PFSK-1 (cell line): ENCODE data around the gene BNIP1.

Experiments used
- FOXP2 ChIP-seq: optimal IDR thresholded peaks from 2 replicates; pipeline ENCODE3; 2011; ENCODE audit warnings: borderline replicate concordance, control low read depth, inconsistent platforms; ENCODE audit not compliant: insufficient read depth; ENCODE audit errors: extremely low read length, extremely low read depth
- POLR2AphosphoS5 ChIP-seq: IDR thresholded peaks from 2 replicates; pipeline ENCODE4 v1.6.1; 2012; ENCODE audit warnings: low read depth, mild to moderate bottlenecking, control low read depth, low read length, moderate library complexity
- SIN3A ChIP-seq: IDR thresholded peaks from 2 replicates; pipeline ENCODE4 v1.6.1; 2012; ENCODE audit warnings: mild to moderate bottlenecking, low read length, moderate library complexity, borderline replicate concordance; ENCODE audit not compliant: insufficient read depth
- TAF1 ChIP-seq: IDR thresholded peaks from 2 replicates; pipeline ENCODE4 v1.6.1; 2012; ENCODE audit warnings: low read length, control low read depth, borderline replicate concordance; ENCODE audit not compliant: insufficient read depth
- TF ChIP-seq, protein P1 (sequence below), 2 experiments: IDR thresholded peaks; 2 replicates each; pipeline versions ENCODE4 v1.6.1 to v1.8.0; 2011 to 2012; ENCODE audit warnings: low read depth in 2 of 2, low read length in 2 of 2, control low read depth in 1 of 2, inconsistent platforms in 1 of 2, mild to moderate bottlenecking in 1 of 2, moderate library complexity in 1 of 2; ENCODE audit not compliant: insufficient read depth in 1 of 2

Gene BNIP1

DNA sequence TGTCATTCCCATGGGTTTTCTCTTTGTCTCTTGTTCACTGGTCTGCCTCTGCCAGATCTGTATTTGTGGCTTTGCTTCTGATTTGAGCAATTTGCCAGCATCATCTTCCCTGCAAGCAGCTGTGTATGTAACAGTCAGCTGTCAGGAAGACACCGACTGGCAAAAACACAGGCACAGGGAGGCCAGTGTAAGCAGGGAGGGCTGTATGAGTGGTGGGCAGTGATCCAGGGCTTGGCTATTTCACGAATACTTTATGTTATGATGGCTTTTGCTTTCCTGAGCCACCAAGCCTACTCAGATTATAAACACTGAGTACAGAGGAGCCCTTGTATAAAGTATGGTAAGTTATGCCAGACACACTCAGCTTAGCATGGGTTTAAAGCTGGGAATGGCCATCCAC is 11.6 kb downstream of the BNIP1 start:
- no peak for TF ChIP-seq TAF1
- TF ChIP-seq SIN3A = no peak

DNA sequence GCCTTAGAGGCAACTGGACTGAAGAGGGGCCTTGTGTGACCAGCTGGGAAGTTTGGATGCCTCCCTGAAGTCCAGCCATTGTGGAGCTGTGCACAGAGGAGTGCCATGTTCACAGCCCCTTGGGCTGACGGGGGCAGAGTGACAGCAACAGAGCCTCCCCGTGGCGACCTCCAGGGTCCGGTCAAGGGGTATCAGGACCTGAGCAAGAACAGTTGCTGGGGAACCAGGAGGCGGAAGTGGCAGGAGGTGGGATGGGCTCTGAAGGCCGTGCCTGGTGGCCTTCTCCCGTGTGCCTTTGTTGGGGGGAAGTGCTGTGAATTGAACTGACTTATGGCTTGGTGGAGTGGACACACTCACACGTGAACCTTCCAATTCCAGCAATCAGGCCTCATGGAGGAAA is 14.0 kb downstream of the BNIP1 start:
- TF ChIP-seq, protein P1, sequence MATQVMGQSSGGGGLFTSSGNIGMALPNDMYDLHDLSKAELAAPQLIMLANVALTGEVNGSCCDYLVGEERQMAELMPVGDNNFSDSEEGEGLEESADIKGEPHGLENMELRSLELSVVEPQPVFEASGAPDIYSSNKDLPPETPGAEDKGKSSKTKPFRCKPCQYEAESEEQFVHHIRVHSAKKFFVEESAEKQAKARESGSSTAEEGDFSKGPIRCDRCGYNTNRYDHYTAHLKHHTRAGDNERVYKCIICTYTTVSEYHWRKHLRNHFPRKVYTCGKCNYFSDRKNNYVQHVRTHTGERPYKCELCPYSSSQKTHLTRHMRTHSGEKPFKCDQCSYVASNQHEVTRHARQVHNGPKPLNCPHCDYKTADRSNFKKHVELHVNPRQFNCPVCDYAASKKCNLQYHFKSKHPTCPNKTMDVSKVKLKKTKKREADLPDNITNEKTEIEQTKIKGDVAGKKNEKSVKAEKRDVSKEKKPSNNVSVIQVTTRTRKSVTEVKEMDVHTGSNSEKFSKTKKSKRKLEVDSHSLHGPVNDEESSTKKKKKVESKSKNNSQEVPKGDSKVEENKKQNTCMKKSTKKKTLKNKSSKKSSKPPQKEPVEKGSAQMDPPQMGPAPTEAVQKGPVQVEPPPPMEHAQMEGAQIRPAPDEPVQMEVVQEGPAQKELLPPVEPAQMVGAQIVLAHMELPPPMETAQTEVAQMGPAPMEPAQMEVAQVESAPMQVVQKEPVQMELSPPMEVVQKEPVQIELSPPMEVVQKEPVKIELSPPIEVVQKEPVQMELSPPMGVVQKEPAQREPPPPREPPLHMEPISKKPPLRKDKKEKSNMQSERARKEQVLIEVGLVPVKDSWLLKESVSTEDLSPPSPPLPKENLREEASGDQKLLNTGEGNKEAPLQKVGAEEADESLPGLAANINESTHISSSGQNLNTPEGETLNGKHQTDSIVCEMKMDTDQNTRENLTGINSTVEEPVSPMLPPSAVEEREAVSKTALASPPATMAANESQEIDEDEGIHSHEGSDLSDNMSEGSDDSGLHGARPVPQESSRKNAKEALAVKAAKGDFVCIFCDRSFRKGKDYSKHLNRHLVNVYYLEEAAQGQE (IDR thresholded peaks at IDR 0.05; ENCODE audit: insufficient read depth in 1 of 2, low read depth in 2 of 2, low read length in 2 of 2) = no peak
- no peak for TF ChIP-seq POLR2AphosphoS5
- no peak for TF ChIP-seq SIN3A
- no peak for TF ChIP-seq FOXP2
- TF ChIP-seq TAF1 = no peak

DNA sequence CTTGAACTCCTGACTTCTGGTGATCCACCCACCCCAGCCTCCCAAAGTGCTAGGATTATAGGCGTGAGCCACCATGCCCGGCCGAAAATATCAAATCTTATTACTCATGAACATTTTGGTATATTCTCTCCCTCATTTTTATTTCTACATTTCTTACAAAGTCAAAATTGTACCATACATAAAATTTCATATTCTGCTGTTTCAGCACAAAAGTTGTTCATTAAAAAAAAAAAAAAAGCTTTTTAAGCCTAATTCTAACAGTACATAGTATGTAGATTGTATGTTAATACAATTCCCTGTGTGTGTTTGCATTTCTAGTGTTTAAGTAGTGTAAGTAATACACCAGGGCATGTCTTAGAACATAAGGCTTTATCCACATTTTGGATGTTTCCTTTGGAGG is 14.9 kb downstream of the BNIP1 start:
- TF ChIP-seq FOXP2 (no peak), SIN3A (no peak), TAF1 (no peak), POLR2AphosphoS5 (no peak)
- TF ChIP-seq, protein P1 (IDR thresholded peaks at IDR 0.05; ENCODE audit: insufficient read depth in 1 of 2, low read depth in 2 of 2, low read length in 2 of 2) = no peak

DNA sequence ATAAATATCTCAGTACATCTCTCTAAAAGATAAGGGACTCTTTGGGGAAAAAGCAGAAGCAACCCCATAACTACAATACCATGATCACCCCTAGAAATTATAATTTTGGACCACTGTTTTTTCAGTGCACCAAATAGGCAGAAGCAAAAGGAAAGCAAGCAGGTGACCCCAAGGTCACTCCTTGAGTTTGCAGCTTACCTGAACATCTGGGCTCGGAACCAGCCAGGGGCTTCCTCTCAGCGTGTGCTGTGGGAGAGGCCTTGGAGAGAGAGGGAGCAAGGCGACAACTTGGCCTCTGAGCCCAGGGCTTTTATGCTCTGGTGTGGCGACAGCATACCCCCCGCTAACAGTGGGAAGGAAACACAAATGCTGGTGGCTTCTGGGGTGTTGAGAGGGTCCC is 16.8 kb downstream of the BNIP1 start:
- TF ChIP-seq TAF1 = no peak

DNA sequence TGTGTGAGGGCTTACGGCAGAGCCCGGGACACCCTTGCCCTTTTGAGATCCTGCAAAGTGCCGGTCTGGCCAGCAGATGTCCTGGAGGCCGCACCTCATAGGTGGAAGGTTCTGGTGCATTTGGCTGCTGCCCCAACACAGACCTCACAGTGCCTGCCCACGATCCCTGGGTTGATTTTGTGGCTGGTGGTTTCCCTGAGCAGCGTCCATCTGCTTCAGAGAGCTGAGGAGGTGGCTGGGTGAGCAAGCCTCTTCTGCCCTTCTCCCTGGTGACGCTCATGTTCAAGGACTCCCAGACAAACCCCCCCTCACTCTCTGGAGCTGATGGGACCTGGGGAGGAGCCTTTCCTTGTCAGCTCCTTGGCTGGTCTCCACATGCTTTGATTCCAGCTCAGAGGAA is 18.9 kb downstream of the BNIP1 start:
- TF ChIP-seq TAF1 (no peak), FOXP2 (no peak), POLR2AphosphoS5 (no peak)
- TF ChIP-seq, protein P1 (IDR thresholded peaks at IDR 0.05; ENCODE audit: insufficient read depth in 1 of 2, low read depth in 2 of 2, low read length in 2 of 2) = no peak

DNA sequence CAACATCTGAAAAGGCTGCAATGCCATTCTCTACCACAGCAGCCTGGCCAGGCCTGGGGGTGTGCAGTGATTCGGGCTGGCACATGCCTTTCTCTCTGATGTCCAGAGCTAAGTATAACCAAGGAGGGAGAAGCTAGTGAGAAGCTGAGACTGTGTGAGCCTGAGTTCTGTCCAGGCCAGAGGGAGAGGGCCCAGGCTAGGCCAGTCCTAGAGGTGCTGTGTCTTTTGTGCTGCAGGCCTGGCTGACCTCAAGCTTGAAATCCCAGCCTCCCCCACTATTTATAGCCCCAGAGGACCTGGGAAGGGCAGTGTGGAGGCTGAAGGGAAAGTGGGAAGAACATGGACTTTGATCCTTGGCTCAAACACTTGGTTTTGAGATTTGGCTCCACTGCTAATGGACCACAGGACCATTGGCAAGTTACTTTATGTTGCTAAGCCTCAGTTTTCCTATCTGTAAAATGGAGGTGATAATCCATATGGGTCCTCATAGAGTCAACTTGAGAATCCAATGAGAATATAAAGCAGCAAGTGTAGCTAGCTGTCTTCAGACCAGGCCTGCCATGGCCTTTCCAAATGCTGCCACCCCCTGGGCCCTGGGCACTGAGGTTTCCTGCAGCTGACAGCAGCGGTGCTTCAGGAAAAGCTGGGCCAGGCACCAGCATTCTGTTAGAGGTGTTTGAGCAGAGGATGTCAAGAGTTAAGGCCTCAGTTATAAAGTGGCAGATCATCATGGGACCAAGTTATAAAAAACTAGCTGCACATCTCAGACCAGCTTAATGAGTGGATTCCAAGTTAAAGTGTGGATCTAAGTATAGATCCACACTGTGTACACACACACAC is 21.1 kb downstream of the BNIP1 start:
- TF ChIP-seq, protein P1 (IDR thresholded peaks at IDR 0.05; ENCODE audit: insufficient read depth in 1 of 2, low read depth in 2 of 2, low read length in 2 of 2) = no peak
- TF ChIP-seq TAF1 (no peak), FOXP2 (no peak), POLR2AphosphoS5 (no peak), SIN3A (no peak)
